T-helper 22 cell (primary cell): Measurements from ENCODE around the gene CDON.

Experiments
- DNase-seq: peaks from one replicate; pipeline ENCODE4 v3.0.0-alpha.2; 2020; ENCODE audit warnings: low read depth

The CDON gene

GRCh38 chr11:125956391-125957134 lies 106.1 kb downstream of the CDON start:
- DNase-seq = no peak

DNA sequence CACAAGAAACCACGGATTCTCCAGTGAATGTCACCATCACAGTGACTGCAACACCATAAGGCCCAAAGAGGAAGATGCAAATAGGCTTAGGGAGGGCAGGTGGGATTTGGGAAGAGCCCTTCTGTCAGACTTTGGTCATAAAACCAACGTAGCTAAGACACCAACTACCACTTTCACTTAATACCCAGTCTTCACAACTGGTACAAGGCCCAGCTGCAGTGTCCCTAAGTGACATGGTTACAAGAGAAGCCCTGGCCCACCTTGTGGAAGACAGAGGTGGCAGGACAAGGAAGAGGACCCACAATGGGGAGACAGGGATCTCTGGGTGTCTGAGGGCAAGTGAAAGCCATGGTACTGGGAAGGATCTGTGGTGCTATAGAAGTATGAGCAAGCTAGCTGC lies 106.8 kb downstream of the CDON start:
- DNase-seq = no peak

DNA sequence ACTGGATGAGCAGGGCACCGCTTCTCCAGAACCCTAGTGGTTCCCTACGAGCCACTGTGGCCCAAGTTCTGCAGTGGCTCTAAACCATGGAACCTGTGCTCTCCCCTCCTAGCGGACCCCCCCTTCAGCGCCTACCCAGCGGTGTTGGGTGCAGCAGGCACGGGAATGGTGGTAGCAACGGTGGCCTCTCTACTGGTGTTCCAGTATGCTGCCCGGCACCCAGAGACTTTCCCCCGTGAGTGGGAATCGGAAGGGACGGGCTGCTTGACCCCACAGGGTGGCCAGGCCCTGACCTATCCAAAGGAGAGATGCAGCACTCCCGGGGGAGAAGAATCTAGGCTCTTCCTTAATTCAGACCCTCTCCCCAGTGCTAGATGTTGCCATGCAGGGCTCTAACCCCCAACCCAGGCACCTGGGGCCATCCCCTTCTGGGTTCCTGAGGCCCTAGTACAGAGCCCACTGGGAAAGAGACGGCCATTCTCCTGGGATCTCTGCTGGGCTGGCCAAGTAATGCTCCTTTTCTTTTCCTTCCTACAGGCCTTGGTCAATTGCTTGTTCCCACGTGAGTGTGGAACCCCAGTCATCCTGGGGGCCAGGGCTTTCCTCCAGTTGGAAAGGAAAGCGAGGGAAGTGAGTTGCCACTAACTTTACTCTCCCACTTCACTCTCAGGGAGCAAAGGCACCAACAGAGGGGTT lies 107.6 kb downstream of the CDON start:
- DNase-seq = no peak

- no peak for DNase-seq
Measured at GRCh38 chr11:125954123-125954944, 108.3 kb downstream of the CDON start.

GRCh38 chr11:125953401-125953935 lies 109.2 kb downstream of the CDON start:
- DNase-seq = no peak

GRCh38 chr11:125952973-125953372 lies 109.7 kb downstream of the CDON start:
- DNase-seq = no peak

- no peak for DNase-seq
Measured at GRCh38 chr11:125952559-125952958, 110.1 kb downstream of the CDON start.

DNA sequence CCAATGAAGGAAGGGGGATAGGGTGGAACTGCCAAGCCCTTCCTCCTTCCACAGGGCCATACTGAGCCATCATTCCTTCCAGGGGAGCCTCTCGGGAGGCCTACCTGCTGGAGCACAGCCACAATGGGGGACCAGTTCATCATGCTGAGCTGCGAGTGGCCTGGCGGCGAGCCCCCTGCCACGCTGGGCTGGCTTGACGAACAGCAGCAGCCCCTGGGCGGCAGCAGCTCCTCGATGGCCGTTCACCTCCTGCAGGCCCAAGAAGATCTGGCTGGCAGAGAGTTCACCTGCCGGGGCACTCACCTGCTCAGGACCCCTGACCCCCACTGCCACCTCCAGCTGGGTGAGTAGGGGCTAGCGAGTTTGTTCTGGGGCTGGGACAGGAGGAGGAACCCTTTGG lies 110.9 kb downstream of the CDON start:
- no peak for DNase-seq

DNA sequence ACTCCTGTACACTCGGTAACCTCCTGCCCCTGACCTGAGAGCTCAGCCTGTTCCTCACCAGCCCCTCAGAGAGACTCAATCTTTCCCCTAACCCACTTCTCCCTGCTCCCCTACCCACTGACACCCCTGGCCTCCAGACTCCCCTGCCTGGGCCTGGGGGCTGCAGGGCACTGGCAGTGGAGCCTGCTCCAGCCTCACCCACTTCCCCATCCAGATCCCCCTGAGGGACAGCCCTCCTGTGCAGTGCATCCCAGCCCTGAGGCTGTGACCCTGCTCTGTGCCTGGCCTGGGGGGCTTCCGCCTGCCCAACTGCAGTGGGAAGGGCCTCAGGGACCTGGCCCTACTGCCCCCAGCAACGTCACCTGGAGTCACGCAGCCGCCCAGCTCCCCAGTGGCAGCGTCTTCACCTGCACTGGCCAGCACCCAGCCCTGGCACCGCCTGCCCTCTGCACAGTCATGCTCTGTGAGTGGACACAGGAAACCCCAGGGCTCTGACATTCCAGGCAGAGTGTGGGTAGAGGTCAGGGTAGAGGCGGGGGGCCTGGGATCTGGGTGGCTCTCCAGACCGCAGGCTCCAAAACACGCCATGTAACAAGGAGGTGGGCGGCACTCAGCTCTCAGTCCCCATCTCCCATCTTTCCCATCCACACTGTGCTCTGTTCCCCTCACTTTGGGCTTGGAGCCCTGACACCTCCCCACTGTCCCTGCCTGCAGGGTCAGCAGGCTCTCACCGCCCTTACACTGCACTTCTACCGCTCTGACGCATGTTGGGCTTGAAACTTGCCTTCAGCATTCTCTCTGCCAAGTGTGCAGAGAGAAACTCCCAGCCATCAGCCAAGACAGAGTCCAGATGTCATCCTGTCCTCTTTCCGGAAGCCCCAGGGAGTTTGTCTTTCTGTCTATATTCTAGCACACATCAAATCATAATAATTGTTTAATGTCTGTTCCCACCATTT lies 111.7 kb downstream of the CDON start:
- no peak for DNase-seq

DNA sequence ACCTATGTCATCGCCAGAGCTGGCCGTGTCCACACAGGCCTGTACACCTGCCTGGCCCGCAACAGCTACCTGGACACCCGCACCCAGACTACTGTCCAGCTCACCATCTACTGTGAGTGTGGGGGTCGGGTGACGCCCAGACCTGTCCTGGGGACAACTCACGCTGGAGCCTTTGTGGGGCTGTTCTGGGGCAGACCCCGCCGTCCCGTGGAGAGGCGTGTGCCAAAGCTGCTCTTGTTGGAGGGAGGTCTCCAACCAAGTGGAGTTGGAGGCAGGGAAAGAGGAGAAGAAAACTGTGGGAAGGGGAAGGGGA lies 112.5 kb downstream of the CDON start:
- DNase-seq = no peak

GRCh38 chr11:125949271-125950177 lies 113.1 kb downstream of the CDON start:
- no peak for DNase-seq

DNA sequence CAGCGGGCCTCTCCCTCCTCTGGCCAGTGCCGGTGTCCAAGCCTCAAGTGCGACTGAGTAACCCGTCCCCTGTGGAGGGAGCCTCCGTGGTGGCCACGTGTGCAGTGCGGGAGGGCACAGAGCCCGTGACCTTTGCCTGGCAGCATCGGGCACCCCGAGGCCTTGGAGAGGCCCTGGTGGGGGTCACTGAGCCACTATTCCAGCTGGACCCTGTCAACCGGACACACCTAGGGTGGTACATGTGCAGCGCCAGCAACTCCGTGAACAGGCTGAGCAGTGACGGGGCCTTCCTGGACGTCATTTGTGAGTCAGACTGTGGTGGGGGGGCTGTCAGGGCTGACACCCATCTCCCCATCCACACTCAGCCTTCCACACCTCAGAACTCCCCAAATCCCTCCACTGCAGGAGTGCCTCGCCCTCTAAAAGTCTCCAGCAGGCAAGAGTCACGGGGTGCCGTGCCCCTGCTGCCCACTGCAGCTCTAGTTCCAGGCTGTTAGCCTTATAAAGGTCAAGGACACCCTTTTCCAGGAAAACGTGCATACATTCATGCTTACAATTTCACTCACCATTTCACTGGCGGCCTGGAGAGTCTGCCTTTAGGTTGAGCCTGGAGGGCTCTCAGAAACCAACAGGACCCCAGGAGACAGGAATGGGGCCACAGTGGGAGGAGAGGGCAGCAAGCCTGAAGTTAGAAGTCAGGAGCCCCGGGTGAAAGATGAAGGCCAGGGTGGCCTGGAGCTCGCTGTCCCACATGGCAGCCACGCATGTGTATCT lies 114.2 kb downstream of the CDON start:
- no peak for DNase-seq

- DNase-seq = no peak
Measured at GRCh38 chr11:125947419-125948277, 115.0 kb downstream of the CDON start.

DNA sequence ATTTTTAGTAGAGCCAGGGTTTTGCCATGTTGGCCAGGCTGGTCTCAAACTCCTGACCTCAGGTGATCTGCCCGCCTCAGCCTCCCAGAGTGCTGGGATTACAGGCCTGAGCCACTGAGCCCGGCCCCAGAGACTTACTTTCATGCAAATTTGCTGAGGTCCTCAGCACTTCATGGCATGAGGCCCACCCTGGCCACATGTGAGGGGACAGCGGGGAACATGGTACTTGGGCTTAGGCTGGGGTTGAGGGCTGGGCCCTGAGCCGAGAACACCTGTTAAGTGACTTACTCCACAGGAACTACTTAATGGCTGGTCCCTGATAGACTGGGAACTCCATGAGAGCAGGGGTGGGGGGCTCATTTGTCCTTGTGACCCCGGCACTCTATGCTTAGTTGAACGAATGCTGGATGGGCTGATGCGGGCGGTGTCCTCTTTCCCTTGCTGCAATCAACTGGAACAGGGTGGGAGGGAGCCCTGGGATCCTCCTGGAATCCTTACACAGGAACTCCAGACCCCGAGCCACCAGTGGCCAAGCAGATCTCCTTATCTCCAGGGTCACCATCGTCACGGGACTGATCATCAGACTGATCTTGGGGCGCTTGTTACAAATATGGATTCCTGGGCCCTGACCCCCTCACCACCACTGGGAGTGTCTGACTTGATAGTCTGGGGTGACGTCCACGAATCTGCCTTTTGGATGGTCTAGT lies 115.8 kb downstream of the CDON start:
- no peak for DNase-seq

- DNase-seq = no peak
Measured at GRCh38 chr11:125945797-125946520, 116.7 kb downstream of the CDON start, which contains the start of gene VSIG10L2. Gene VSIG10L2 (plus strand): TSS chr11:125946044. CDS start chr11:125946056, 12 bp downstream.

DNA sequence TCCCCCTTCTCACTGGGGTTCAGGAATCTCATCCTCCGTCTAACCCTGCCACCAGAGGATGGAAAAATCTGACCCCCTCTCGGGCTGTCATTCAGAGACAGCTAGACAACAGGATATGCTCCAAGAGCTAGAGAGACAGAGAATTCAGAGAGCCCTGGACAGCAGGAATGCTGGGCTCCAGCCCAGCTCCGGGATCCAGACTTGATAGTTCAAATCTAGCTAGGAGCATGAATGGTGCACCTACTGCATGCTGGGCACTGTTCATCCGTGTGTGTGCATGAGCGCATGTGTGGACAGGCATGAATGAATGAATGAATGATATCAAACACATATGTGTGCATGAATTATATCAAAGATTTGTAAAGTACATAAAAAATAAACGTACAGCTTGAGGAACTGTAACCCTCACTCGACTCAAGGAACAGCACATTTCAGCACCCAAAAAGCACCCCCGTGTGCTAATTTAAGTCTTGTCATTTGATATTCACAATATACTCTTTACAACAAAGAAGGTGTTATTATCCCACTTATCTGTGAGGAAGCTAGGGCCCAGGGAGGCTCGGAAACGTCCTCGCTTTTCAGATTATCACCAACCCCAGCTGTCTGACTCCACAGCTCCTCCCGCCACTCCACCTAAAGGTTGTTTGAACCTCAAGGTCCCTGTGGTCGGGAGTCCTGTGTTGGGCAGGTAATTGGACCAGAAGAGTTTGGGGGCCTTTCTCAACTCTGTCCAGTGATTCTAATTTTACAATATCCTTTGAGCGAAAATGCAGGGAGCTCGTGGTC lies 117.5 kb downstream of the CDON start:
- no peak for DNase-seq
